ENCODE measurements around the gene POM121.
"Not testable (repeated sequence)": the region's sequence is repeated elsewhere in the genome, so short reads cannot be mapped to it uniquely, and the experiment has no call there.

GRCh38 chr7:72963056-72963455 lies 38.2 kb downstream of the POM121 start:
- TF ChIP-seq CTCF (IDR thresholded peaks at IDR 0.05 in 2 of 3, conservative IDR thresholded peaks at IDR 0.05 in 1 of 3; ENCODE audit: borderline replicate concordance in 1 of 3, insufficient read depth in 1 of 3, low read depth in 2 of 3, low read length in 2 of 3); POLR2AphosphoS5 (IDR thresholded peaks at IDR 0.05; ENCODE audit: low read depth, low read length); EZH2 (IDR thresholded peaks at IDR 0.05): not testable (repeated sequence)

Measured in HCT116 (cell line).